IMR-90 (cell line): ENCODE data around the gene B4GALNT2. TPM values are rescaled to one million over a fixed set of nuclear protein-coding genes. Genes with fewer than 3 reads are reported as not detected.

Experiments
- ATAC-seq: fragments of 200-7000 bp; cut with Tn5 transposase; 2 replicates; pipeline ENCODE4 v1.9.1; 2020; ENCODE audit warnings: low read depth, mild to moderate bottlenecking, moderate library complexity
- BruUV-seq: library from RNA; stranded (reverse); fragments of 400-500 nt; replicated peaks from 2 replicates; lab custom pipeline; 2021; lab: Mats Ljungman, UMichigan
- CTCF ChIA-PET: fragments of 300-600 bp; formaldehyde crosslinking; extraction: SDS; loops from one replicate; lab custom pipeline; 2021; ENCODE audit warnings: antibody characterized with exemption; lab: Yijun Ruan, JAX
- POLR2A ChIA-PET: fragments of 300-600 bp; sonication (Branson Sonifier 250); formaldehyde crosslinking; loops from one replicate; lab custom pipeline; 2022; ENCODE audit warnings: antibody characterized with exemption; ENCODE audit not compliant: unreplicated experiment; lab: Charles Lee
- DNase-seq: peaks from one replicate; pipeline ENCODE4 v3.0.0; 2013
- H2AFZ ChIP-seq: replicated peaks from 2 replicates; pipeline ENCODE3; 2013; ENCODE audit warnings: low read length, mild to moderate bottlenecking; ENCODE audit not compliant: poor library complexity
- H2AK5ac ChIP-seq: 2 replicates; pipeline ENCODE4 v1.6.1; 2013; ENCODE audit warnings: low read depth, low read length, inconsistent platforms
- H2AK9ac ChIP-seq: replicated peaks from 2 replicates; pipeline ENCODE3; 2013; ENCODE audit warnings: mild to moderate bottlenecking, low read depth, low read length, moderate library complexity; ENCODE audit not compliant: poor library complexity
- H2BK120ac ChIP-seq: 2 replicates; pipeline ENCODE4 v1.6.1; 2013; ENCODE audit warnings: low read depth, low read length, inconsistent platforms
- H2BK15ac ChIP-seq: 3 replicates; pipeline ENCODE4 v1.6.1; 2013; ENCODE audit warnings: low read depth, low read length, inconsistent platforms
- H2BK20ac ChIP-seq: 2 replicates; pipeline ENCODE4 v1.6.1; 2013; ENCODE audit warnings: low read depth, mild to moderate bottlenecking, inconsistent platforms, low read length, moderate library complexity
- H2BK5ac ChIP-seq: 2 replicates; pipeline ENCODE4 v1.6.1; 2013; ENCODE audit warnings: mild to moderate bottlenecking, low read depth, low read length, inconsistent platforms; ENCODE audit not compliant: poor library complexity, severe bottlenecking
- H3K14ac ChIP-seq: replicated peaks from 2 replicates; pipeline ENCODE4 v1.6.1; 2013; ENCODE audit warnings: low read depth, low read length, inconsistent platforms
- H3K18ac ChIP-seq: 2 replicates; pipeline ENCODE4 v1.6.1; 2013; ENCODE audit warnings: low read depth, low read length, control low read depth
- H3K23ac ChIP-seq: 2 replicates; pipeline ENCODE4 v1.6.1; 2013; ENCODE audit warnings: low read depth, low read length, inconsistent platforms
- H3K27ac ChIP-seq: 2 replicates; pipeline ENCODE4 v1.5.1; 2013; ENCODE audit warnings: mild to moderate bottlenecking, control low read depth, low read length; ENCODE audit not compliant: insufficient read depth
- H3K27me3 ChIP-seq: 2 replicates; pipeline ENCODE4 v1.6.1; 2013; ENCODE audit warnings: low read length; ENCODE audit not compliant: control insufficient read depth, insufficient read depth
- H3K36me3 ChIP-seq: 2 replicates; pipeline ENCODE4 v1.6.1; 2013; ENCODE audit warnings: low read length, mixed read lengths; ENCODE audit not compliant: control insufficient read depth, insufficient read depth
- H3K4ac ChIP-seq: 2 replicates; pipeline ENCODE4 v1.6.1; 2013; ENCODE audit warnings: low read depth, low read length, inconsistent platforms
- H3K4me1 ChIP-seq: 2 replicates; pipeline ENCODE4 v1.6.1; 2013; ENCODE audit warnings: low read length, mixed read lengths; ENCODE audit not compliant: control insufficient read depth, insufficient read depth
- H3K4me2 ChIP-seq: 2 replicates; pipeline ENCODE4 v1.6.1; 2013; ENCODE audit warnings: low read depth, mild to moderate bottlenecking, control low read depth, low read length, moderate library complexity
- H3K4me3 ChIP-seq: 2 replicates; pipeline ENCODE4 v1.5.1; 2013; ENCODE audit warnings: low read depth, mild to moderate bottlenecking, control low read depth, low read length, moderate library complexity; ENCODE audit not compliant: insufficient read depth
- H3K56ac ChIP-seq: 2 replicates; pipeline ENCODE4 v1.6.1; 2013; ENCODE audit warnings: low read length, inconsistent platforms; ENCODE audit not compliant: insufficient read depth; ENCODE audit errors: extremely low read depth
- H3K79me1 ChIP-seq, 2 experiments: 2 replicates each; pipeline ENCODE4 v1.6.1; 2013; ENCODE audit warnings: low read length in 2 of 2, inconsistent platforms in 1 of 2, low read depth in 1 of 2
- H3K9ac ChIP-seq: 2 replicates; pipeline ENCODE4 v1.6.1; 2013; ENCODE audit warnings: low read depth, low read length, control low read depth
- H3K9me1 ChIP-seq: 2 replicates; pipeline ENCODE4 v1.6.1; 2013; ENCODE audit warnings: low read length, inconsistent platforms; ENCODE audit not compliant: insufficient read depth
- H3K9me3 ChIP-seq: 2 replicates; pipeline ENCODE4 v1.6.1; 2013; ENCODE audit warnings: low read length; ENCODE audit not compliant: control insufficient read depth, insufficient read depth
- H4K20me1 ChIP-seq: 2 replicates; pipeline ENCODE4 v1.6.1; 2013; ENCODE audit warnings: low read length, inconsistent platforms; ENCODE audit not compliant: insufficient read depth
- H4K5ac ChIP-seq: 2 replicates; pipeline ENCODE4 v1.6.1; 2013; ENCODE audit warnings: mild to moderate bottlenecking, low read depth, low read length, control low read depth
- H4K8ac ChIP-seq, 2 experiments: 2 replicates each; pipeline ENCODE4 v1.6.1; 2013; ENCODE audit warnings: low read depth in 2 of 2, low read length in 2 of 2, control low read depth in 1 of 2, inconsistent platforms in 1 of 2
- H4K91ac ChIP-seq: 2 replicates; pipeline ENCODE4 v1.6.1; 2013; ENCODE audit warnings: low read depth, low read length, inconsistent platforms; ENCODE audit not compliant: insufficient read depth
- BHLHE40 ChIP-seq: fragments of 150-350 bp; IDR thresholded peaks from 2 replicates; pipeline ENCODE4 v1.6.1; 2016; ENCODE audit warnings: mild to moderate bottlenecking, low read depth, low read length
- CTCF ChIP-seq: conservative IDR thresholded peaks from 2 replicates; pipeline ENCODE4 v1.5.1; 2012; ENCODE audit warnings: mild to moderate bottlenecking, low read depth, low read length, improper control_type of control experiment
- MAFK ChIP-seq: IDR thresholded peaks from 2 replicates; pipeline ENCODE4 v1.6.1; 2012; ENCODE audit warnings: low read depth, low read length, improper control_type of control experiment
- RCOR1 ChIP-seq: IDR thresholded peaks from 2 replicates; pipeline ENCODE4 v1.6.1; 2012; ENCODE audit warnings: mild to moderate bottlenecking, low read length, improper control_type of control experiment; ENCODE audit not compliant: insufficient replicate concordance
- WGBS, 2 experiments: methylation state at CpG; one replicate each; pipeline versions ENCODE4 v1.1.5 to v1.1.7; 2013; ENCODE audit warnings: missing lambda C conversion rate in 2 of 2; ENCODE audit not compliant: insufficient read length in 1 of 2; ENCODE audit errors: extremely low coverage in 2 of 2; 5-methylcytosine and 5-hydroxymethylcytosine counted together
- dilution Hi-C: fragments of 300-500 bp; cut with HindIII; formaldehyde crosslinking; loops from one replicate; pipeline ENCODE4 v1.14.3; 2018; ENCODE audit warnings: low sequenced_read_pairs; ENCODE audit not compliant: unreplicated experiment
- in situ Hi-C: fragments of 300-500 bp; cut with MboI; formaldehyde crosslinking; loops from 3 replicates; pipeline ENCODE4 v1.14.3; 2019; ENCODE audit warnings: low sequenced_read_pairs, inconsistent platforms, mixed read lengths
- intact Hi-C: fragments of 100-400 bp; cut with micrococcal nuclease; formaldehyde crosslinking; loops from 2 replicates; pipeline ENCODE4 v1.10.0; 2022
- polyA plus RNA-seq, 3 experiments: library from polyadenylated mRNA; depleted of rRNA; stranded (reverse); fragments of >200 nt; gene quantifications; 2 replicates each; pipeline ENCODE4 v1.2.3, GENCODE V29; 2012; ENCODE audit warnings: low replicate concordance in 1 of 3
- total RNA-seq: library from RNA; depleted of rRNA; stranded (reverse); fragments of >200 nt; gene quantifications from 2 replicates; pipeline ENCODE4 v1.2.3, GENCODE V29; 2012
- TF ChIP-seq, protein P1 (sequence below): fragments of 150-350 bp; IDR thresholded peaks from 2 replicates; pipeline ENCODE4 v1.6.1; 2016; ENCODE audit warnings: low read depth, mild to moderate bottlenecking, low read length, moderate library complexity, borderline replicate concordance

Gene B4GALNT2
- total and polyA plus RNA-seq, 2 of the 4 experiments (the other 2 are of a cell fraction), result not detected

- Histone ChIP-seq H3K56ac (no peak overlapping the region), H3K27ac (no peak overlapping the region), H2BK15ac (no peak overlapping the region), H3K23ac (no peak overlapping the region), H3K36me3 (no peaks in the 10 kb centered on the region), H2BK5ac (no peak overlapping the region), H3K27me3 (peaks cover 46% of the 10 kb centered on the region), H4K20me1 (no peaks in the 10 kb centered on the region), H2AFZ (no peak overlapping the region), H2BK120ac (no peak overlapping the region), H3K9me1 (no peaks in the 10 kb centered on the region), H3K4me3 (no peak overlapping the region), H3K18ac (no peak overlapping the region), H4K8ac (no peak overlapping the region), H2AK5ac (no peak overlapping the region), H4K91ac (no peak overlapping the region), H3K9ac (no peak overlapping the region), H2AK9ac (no peak overlapping the region), H3K79me1 (no peaks in the 10 kb centered on the region), H3K9me3 (no peaks in the 10 kb centered on the region), H3K4ac (no peak overlapping the region), H2BK20ac (no peak overlapping the region), H4K5ac (no peak overlapping the region), H3K14ac (no peak overlapping the region), H3K4me1 (peaks cover 2% of the 10 kb centered on the region; the same call in 1 of the 2 replicates), H3K4me2 (no peak overlapping the region)
- ChIA-PET POLR2A (no interaction called here), CTCF (no interaction called here)
- DNase-seq (no peak), ATAC-seq (no peak)
- in situ Hi-C loops, result no loop called here
- intact Hi-C loops, result no loop called here
- WGBS, 2 experiments, result 54% methylated on average over 2 of the region's 4 CpGs; no CpG with 5 or more reads in 1 of the 2 experiments
- no TSS peak for BruUV-seq
- TF ChIP-seq, protein P1, sequence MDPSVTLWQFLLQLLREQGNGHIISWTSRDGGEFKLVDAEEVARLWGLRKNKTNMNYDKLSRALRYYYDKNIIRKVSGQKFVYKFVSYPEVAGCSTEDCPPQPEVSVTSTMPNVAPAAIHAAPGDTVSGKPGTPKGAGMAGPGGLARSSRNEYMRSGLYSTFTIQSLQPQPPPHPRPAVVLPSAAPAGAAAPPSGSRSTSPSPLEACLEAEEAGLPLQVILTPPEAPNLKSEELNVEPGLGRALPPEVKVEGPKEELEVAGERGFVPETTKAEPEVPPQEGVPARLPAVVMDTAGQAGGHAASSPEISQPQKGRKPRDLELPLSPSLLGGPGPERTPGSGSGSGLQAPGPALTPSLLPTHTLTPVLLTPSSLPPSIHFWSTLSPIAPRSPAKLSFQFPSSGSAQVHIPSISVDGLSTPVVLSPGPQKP, result no peak
- no peak for TF ChIP-seq CTCF
- no peak for TF ChIP-seq MAFK
- no peak for TF ChIP-seq RCOR1
- TF ChIP-seq BHLHE40, result no peak
- dilution Hi-C loops, result no loop called here
These were observed 30.3 kb downstream of the B4GALNT2 start for GRCh38 chr17:49162866-49163265.
